ENCODE measurements around the gene EPS15. TPM values are rescaled to one million over a fixed set of nuclear protein-coding genes. Genes with fewer than 3 reads are reported as not detected.

Gene EPS15
- polyA plus RNA-seq, 1 donor (not counting 4 experiments of a cell fraction or from before 2014, with no cell fraction given), result 33.2 TPM

GRCh38 chr1:51555866-51556619 is 37.0 kb upstream of the EPS15 start:
- H3K27me3 ChIP-seq (ENCODE audit: control insufficient read depth, extremely low read depth, insufficient read depth, low read length), result no peaks in the 10 kb centered on the region
- no peaks in the 10 kb centered on the region for H3K79me2 ChIP-seq (ENCODE audit: control insufficient read depth, insufficient read depth, low read length)
- H3K9ac ChIP-seq (ENCODE audit: control insufficient read depth, extremely low read depth, insufficient read depth, low read length), result no peak overlapping the region
- no peaks in the 10 kb centered on the region for H3K9me3 ChIP-seq (ENCODE audit: control insufficient read depth, low read depth, low read length)
- peaks cover 28% of the 10 kb centered on the region for H3K4me1 ChIP-seq (ENCODE audit: control insufficient read depth, extremely low read depth, insufficient read depth, low read length)
- no peaks in the 10 kb centered on the region for H4K20me1 ChIP-seq (ENCODE audit: control insufficient read depth, extremely low read depth, insufficient read depth, low read length)
- no peak overlapping the region for H3K27ac ChIP-seq (ENCODE audit: control insufficient read depth, insufficient read depth, low read length)
- H3K4me3 ChIP-seq (ENCODE audit: control insufficient read depth in 2 of 3, extremely low read depth in 1 of 3, insufficient read depth in 2 of 3, low read depth in 1 of 3, low read length in 3 of 3), result no peak overlapping the region
- no peak overlapping the region for H2AFZ ChIP-seq (ENCODE audit: control insufficient read depth, low read length)
- dilution Hi-C loops (cut with MboI; ENCODE audit: extremely low pct_ligation_motif_present, low sequenced_read_pairs), result no loop called here
- no peak overlapping the region for H3K4me2 ChIP-seq (ENCODE audit: control insufficient read depth, extremely low read depth, insufficient read depth, low read depth, low read length)
- H3K36me3 ChIP-seq (ENCODE audit: control insufficient read depth in 2 of 2, extremely low read depth in 1 of 2, insufficient read depth in 2 of 2, low read length in 2 of 2), result no peaks in the 10 kb centered on the region
- DNase-seq (ENCODE audit: low read depth, low spot score), result no peak
- no peak for FAIRE-seq
- no peaks in the 10 kb centered on the region for H3K9me1 ChIP-seq (ENCODE audit: control insufficient read depth, extremely low read depth, insufficient read depth, low read length)
- TF ChIP-seq EZH2 (IDR thresholded peaks at IDR 0.05; ENCODE audit: low read length), result no peak
- TF ChIP-seq CTCF (optimal IDR thresholded peaks at IDR 0.05 in 1 of 3, IDR thresholded peaks at IDR 0.05 in 1 of 3, conservative IDR thresholded peaks at IDR 0.05 in 1 of 3; ENCODE audit: extremely low read depth in 1 of 3, insufficient read depth in 2 of 3, low read length in 3 of 3), result no peak

- Histone ChIP-seq H3K79me2 (ENCODE audit: control insufficient read depth, insufficient read depth, low read length) (no peaks in the 10 kb centered on the region), H3K36me3 (ENCODE audit: control insufficient read depth in 2 of 2, extremely low read depth in 1 of 2, insufficient read depth in 2 of 2, low read length in 2 of 2) (no peaks in the 10 kb centered on the region), H3K27me3 (ENCODE audit: control insufficient read depth, extremely low read depth, insufficient read depth, low read length) (no peaks in the 10 kb centered on the region), H3K9me3 (ENCODE audit: control insufficient read depth, low read depth, low read length) (no peaks in the 10 kb centered on the region), H3K9me1 (ENCODE audit: control insufficient read depth, extremely low read depth, insufficient read depth, low read length) (no peaks in the 10 kb centered on the region), H3K27ac (ENCODE audit: control insufficient read depth, insufficient read depth, low read length) (no peak overlapping the region), H3K4me1 (ENCODE audit: control insufficient read depth, extremely low read depth, insufficient read depth, low read length) (peaks cover 21% of the 10 kb centered on the region), H2AFZ (ENCODE audit: control insufficient read depth, low read length) (no peak overlapping the region), H3K9ac (ENCODE audit: control insufficient read depth, extremely low read depth, insufficient read depth, low read length) (no peak overlapping the region), H4K20me1 (ENCODE audit: control insufficient read depth, extremely low read depth, insufficient read depth, low read length) (no peaks in the 10 kb centered on the region), H3K4me3 (ENCODE audit: control insufficient read depth in 2 of 3, extremely low read depth in 1 of 3, insufficient read depth in 2 of 3, low read depth in 1 of 3, low read length in 3 of 3) (no peak overlapping the region), H3K4me2 (ENCODE audit: control insufficient read depth, extremely low read depth, insufficient read depth, low read depth, low read length) (no peak overlapping the region)
- dilution Hi-C loops (cut with MboI; ENCODE audit: extremely low pct_ligation_motif_present, low sequenced_read_pairs), result no loop called here
- TF ChIP-seq EZH2 (IDR thresholded peaks at IDR 0.05; ENCODE audit: low read length), result no peak
- no peak for TF ChIP-seq CTCF (optimal IDR thresholded peaks at IDR 0.05 in 1 of 3, IDR thresholded peaks at IDR 0.05 in 1 of 3, conservative IDR thresholded peaks at IDR 0.05 in 1 of 3; ENCODE audit: extremely low read depth in 1 of 3, insufficient read depth in 2 of 3, low read length in 3 of 3)
- no peak for FAIRE-seq
- DNase-seq (ENCODE audit: low read depth, low spot score), result no peak
Observed at GRCh38 chr1:51553911-51554310, 34.8 kb upstream of the EPS15 start.

All from keratinocyte (primary cell).